Right lobe of liver (tissue), 4 donors: ENCODE data around the gene KCNJ5.
"Not testable (repeated sequence)": the region's sequence is repeated elsewhere in the genome, so short reads cannot be mapped to it uniquely, and the experiment has no call there.

Experiments
- CTCF ChIP-seq, 4 donors: fragments of 200-600 bp in 3 of 4; fragments of 450-650 bp in 1 of 4; IDR thresholded peaks; one replicate each; pipeline versions ENCODE4 v1.5.1 to v1.8.0; 2016 to 2022; ENCODE audit warnings: antibody characterized with exemption in 4 of 4, mild to moderate bottlenecking in 2 of 4
- POLR2A ChIP-seq: fragments of 450-650 bp; IDR thresholded peaks from one replicate; pipeline ENCODE4 v1.6.1; 2017; ENCODE audit warnings: antibody characterized with exemption, mild to moderate bottlenecking
- donor health status: DM: no; HTN: no; CAD: no.
- donor health status: DM: no; HTN: no; CAD: no.
- donor health status: DM: no; HTN: yes; CAD: no.

GRCh38 chr11:128919635-128920034 is 28.5 kb downstream of the KCNJ5 start:
- TF ChIP-seq CTCF (IDR thresholded peaks at IDR 0.05); POLR2A: not testable (repeated sequence)
